H1 (cell line): ENCODE measurements around the gene SCFD1. TPM values are rescaled to one million over a fixed set of nuclear protein-coding genes. Genes with fewer than 3 reads are reported as not detected.

Experiments
- CTCF ChIA-PET: fragments of 300-600 bp; sonication (Branson Sonifier 250); formaldehyde crosslinking; loops from one replicate; lab custom pipeline; 2021; ENCODE audit not compliant: partially characterized antibody; lab: Charles Lee
- POLR2A ChIA-PET: fragments of 300-600 bp; sonication (Branson Sonifier 250); formaldehyde crosslinking; loops from one replicate; lab custom pipeline; 2021; ENCODE audit warnings: inconsistent platforms; ENCODE audit not compliant: partially characterized antibody; lab: Charles Lee
- DNase-seq, 2 experiments: peaks; one replicate each; pipeline versions ENCODE4 v3.0.0 to v3.0.0-alpha.2; 2010 to 2022; ENCODE audit warnings: low spot score in 2 of 2, low read depth in 1 of 2, mixed read lengths in 1 of 2
- FAIRE-seq: peaks from 2 replicates; lab custom pipeline; 2011; peaks lifted over from hg19 to GRCh38; lab: Jason Lieb, UNC
- H2AFZ ChIP-seq: 2 replicates; pipeline ENCODE4 v1.8.1; 2012; ENCODE audit warnings: low read length, inconsistent platforms
- H2AK5ac ChIP-seq: 2 replicates; pipeline ENCODE4 v1.6.1; 2013; ENCODE audit warnings: low read depth, low read length
- H2BK120ac ChIP-seq: replicated peaks from 2 replicates; pipeline ENCODE3; 2013; ENCODE audit warnings: low read depth, low read length, inconsistent platforms
- H2BK12ac ChIP-seq: 2 replicates; pipeline ENCODE4 v1.6.1; 2013; ENCODE audit warnings: low read depth, low read length
- H2BK15ac ChIP-seq: 2 replicates; pipeline ENCODE4 v1.6.1; 2013; ENCODE audit warnings: low read length
- H2BK20ac ChIP-seq: 2 replicates; pipeline ENCODE4 v1.6.1; 2013; ENCODE audit warnings: low read length
- H2BK5ac ChIP-seq: 2 replicates; pipeline ENCODE4 v1.6.1; 2013; ENCODE audit warnings: low read depth, low read length
- H3K14ac ChIP-seq: 2 replicates; pipeline ENCODE4 v1.6.1; 2013; ENCODE audit warnings: inconsistent platforms; ENCODE audit not compliant: insufficient read length
- H3K18ac ChIP-seq: 2 replicates; pipeline ENCODE4 v1.6.1; 2013; ENCODE audit warnings: low read length; ENCODE audit errors: extremely low read depth
- H3K23ac ChIP-seq: 2 replicates; pipeline ENCODE4 v1.6.1; 2013; ENCODE audit warnings: inconsistent platforms; ENCODE audit not compliant: insufficient read length
- H3K23me2 ChIP-seq: 2 replicates; pipeline ENCODE4 v1.6.1; 2013; ENCODE audit warnings: low read depth, low read length
- H3K27ac ChIP-seq: 2 replicates; pipeline ENCODE4 v1.6.1; 2011; ENCODE audit warnings: low read depth, low read length, inconsistent platforms
- H3K27me3 ChIP-seq, 4 experiments: replicated peaks in 1 of 4; 1 replicate in 1 of 4; 2 replicates in 3 of 4; pipeline versions ENCODE4 v1.6.1 to v1.8.1; 2011 to 2013; ENCODE audit warnings: low read length in 3 of 4, mild to moderate bottlenecking in 3 of 4, inconsistent platforms in 2 of 4, mixed read lengths in 2 of 4, moderate library complexity in 1 of 4; ENCODE audit not compliant: control insufficient read depth in 3 of 4, insufficient read depth in 3 of 4; ENCODE audit errors: extremely low read depth in 1 of 4
- H3K36me3 ChIP-seq, 4 experiments: 2 replicates each; pipeline versions ENCODE4 v1.6.1 to v1.8.1; 2011 to 2013; ENCODE audit warnings: mild to moderate bottlenecking in 4 of 4, low read length in 3 of 4, moderate library complexity in 2 of 4, control low read depth in 1 of 4, inconsistent platforms in 1 of 4; ENCODE audit not compliant: insufficient read depth in 4 of 4, control insufficient read depth in 2 of 4
- H3K4ac ChIP-seq: replicated peaks from 2 replicates; pipeline ENCODE3; 2013; ENCODE audit warnings: low read length, low read depth, mixed read lengths, inconsistent platforms; ENCODE audit not compliant: insufficient read length
- H3K4me1 ChIP-seq, 4 experiments: replicated peaks in 1 of 4; 1 replicate in 1 of 4; 2 replicates in 3 of 4; pipeline versions ENCODE4 v1.6.1 to v1.8.1; 2011 to 2013; ENCODE audit warnings: low read length in 3 of 4, inconsistent platforms in 2 of 4, mixed read lengths in 1 of 4; ENCODE audit not compliant: insufficient read depth in 4 of 4, control insufficient read depth in 3 of 4
- H3K4me2 ChIP-seq, 2 experiments: 2 replicates each; pipeline versions ENCODE4 v1.6.1 to v1.8.1; 2011 to 2013; ENCODE audit warnings: low read depth in 2 of 2, low read length in 2 of 2, control low read depth in 1 of 2, inconsistent platforms in 1 of 2, mild to moderate bottlenecking in 1 of 2; ENCODE audit not compliant: insufficient read depth in 1 of 2
- H3K4me3 ChIP-seq, 4 experiments: fragments of 200-600, 300-600 bp in 1 of 4; sonication (generic), shearing (Covaris generic), sonication (Bioruptor Twin) in 1 of 4; 2 replicates each; pipeline versions ENCODE4 v1.5.1 to v1.8.1; 2011 to 2016; ENCODE audit warnings: low read length in 4 of 4, low read depth in 3 of 4, control low read depth in 2 of 4, inconsistent platforms in 2 of 4, mild to moderate bottlenecking in 2 of 4, mixed read lengths in 1 of 4, moderate library complexity in 1 of 4; ENCODE audit not compliant: insufficient read depth in 2 of 4; ENCODE audit errors: extremely low read depth in 1 of 4
- H3K56ac ChIP-seq: replicated peaks from 2 replicates; pipeline ENCODE3; 2013; ENCODE audit warnings: low read depth, mild to moderate bottlenecking, mixed read lengths, low read length, inconsistent platforms; ENCODE audit not compliant: insufficient read length
- H3K79me1 ChIP-seq: 2 replicates; pipeline ENCODE4 v1.6.1; 2013; ENCODE audit warnings: low read depth, low read length, control low read depth
- H3K79me2 ChIP-seq, 2 experiments: 2 replicates each; pipeline versions ENCODE4 v1.6.1 to v1.8.1; 2012 to 2013; ENCODE audit warnings: low read length in 2 of 2, mild to moderate bottlenecking in 2 of 2, inconsistent platforms in 1 of 2; ENCODE audit not compliant: insufficient read depth in 2 of 2, control insufficient read depth in 1 of 2
- H3K9ac ChIP-seq, 4 experiments: replicated peaks in 1 of 4; 1 replicate in 1 of 4; 2 replicates in 3 of 4; pipeline versions ENCODE4 v1.6.1 to v1.8.1; 2011 to 2013; ENCODE audit warnings: low read depth in 3 of 4, low read length in 3 of 4, control low read depth in 2 of 4, mild to moderate bottlenecking in 2 of 4, moderate library complexity in 2 of 4, inconsistent platforms in 1 of 4; ENCODE audit errors: extremely low read depth in 1 of 4
- H3K9me3 ChIP-seq, 2 experiments: 2 replicates each; pipeline versions ENCODE4 v1.6.1 to v1.8.1; 2012 to 2013; ENCODE audit warnings: mild to moderate bottlenecking in 2 of 2, moderate library complexity in 2 of 2, control low read depth in 1 of 2, inconsistent platforms in 1 of 2, low read depth in 1 of 2, low read length in 1 of 2, mixed read lengths in 1 of 2; ENCODE audit not compliant: insufficient read depth in 2 of 2
- H4K20me1 ChIP-seq, 2 experiments: replicated peaks in 1 of 2; 2 replicates each; pipeline versions ENCODE3 to v1.8.1; 2011 to 2013; ENCODE audit warnings: inconsistent platforms in 2 of 2, low read length in 2 of 2, mild to moderate bottlenecking in 1 of 2; ENCODE audit not compliant: insufficient read depth in 2 of 2, control insufficient read depth in 1 of 2
- H4K5ac ChIP-seq: 2 replicates; pipeline ENCODE4 v1.6.1; 2013; ENCODE audit warnings: low read length, low read depth, mixed read lengths, inconsistent platforms; ENCODE audit not compliant: insufficient read length
- H4K8ac ChIP-seq: 2 replicates; pipeline ENCODE4 v1.8.0; 2013; ENCODE audit warnings: mild to moderate bottlenecking, moderate library complexity, low read length, inconsistent platforms; ENCODE audit not compliant: insufficient read depth; ENCODE audit errors: extremely low read depth
- H4K91ac ChIP-seq: replicated peaks from 2 replicates; pipeline ENCODE3; 2013; ENCODE audit warnings: low read length, mixed read lengths, inconsistent platforms; ENCODE audit not compliant: insufficient read length
- BRCA1 ChIP-seq: IDR thresholded peaks from 2 replicates; pipeline ENCODE4 v1.6.1; 2012; ENCODE audit warnings: low read depth, low read length, improper control_type of control experiment
- CREB1 ChIP-seq: IDR thresholded peaks from 2 replicates; pipeline ENCODE4 v1.6.1; 2012; ENCODE audit warnings: inconsistent platforms
- JUND ChIP-seq: IDR thresholded peaks from 2 replicates; pipeline ENCODE4 v1.6.1; 2011; ENCODE audit warnings: mild to moderate bottlenecking, improper control_type of control experiment, low read length
- KDM5A ChIP-seq: fragments of 200-600 bp; IDR thresholded peaks from 2 replicates; pipeline ENCODE4 v1.7.1; 2012; ENCODE audit warnings: mild to moderate bottlenecking, low read length, inconsistent platforms, mixed read lengths
- NANOG ChIP-seq: IDR thresholded peaks from 2 replicates; pipeline ENCODE4 v1.6.1; 2011; ENCODE audit warnings: low read length, low read depth, mild to moderate bottlenecking, inconsistent platforms; ENCODE audit not compliant: insufficient read depth, poor library complexity, severe bottlenecking
- POU5F1 ChIP-seq: IDR thresholded peaks from 2 replicates; pipeline ENCODE4 v1.6.1; 2011; ENCODE audit warnings: low read depth, mild to moderate bottlenecking, low read length, moderate library complexity
- RBBP5 ChIP-seq: IDR thresholded peaks from 2 replicates; pipeline ENCODE4 v1.7.1; 2012; ENCODE audit warnings: low read depth, mild to moderate bottlenecking, inconsistent platforms, low read length, moderate library complexity, borderline replicate concordance
- SUZ12 ChIP-seq: fragments of 200-600 bp; sonication (generic); IDR thresholded peaks from 2 replicates; pipeline ENCODE4 v1.6.1; 2012; ENCODE audit warnings: mild to moderate bottlenecking, inconsistent platforms, low read length, moderate library complexity, mixed read lengths
- YY1 ChIP-seq: IDR thresholded peaks from 2 replicates; pipeline ENCODE4 v1.6.1; 2011; ENCODE audit warnings: low read depth, mild to moderate bottlenecking, low read length
- polyA plus RNA-seq, 7 experiments: library from polyadenylated mRNA; depleted of rRNA in 3 of 7; stranded (reverse) in 5 of 7; unstranded in 2 of 7; fragments of >200 nt in 5 of 7; fragments of 200-250 nt in 2 of 7; gene quantifications; 1 replicate in 5 of 7; 2 replicates in 1 of 7; 4 replicates in 1 of 7; pipeline versions ENCODE4 v1.2.1 to v1.2.3, GENCODE V29; 2011 to 2013; ENCODE audit warnings: missing spikeins in 2 of 7, mixed read lengths in 2 of 7
- total RNA-seq: library from RNA; stranded (reverse); fragmentation: NEBNext Ultra II Directional; extraction: Animal tissue kit (Norgen Biotek cat#: 25700); gene quantifications from 2 replicates; pipeline ENCODE4 v1.2.1, GENCODE V29; 2021
- TF ChIP-seq, protein P1 (sequence below): IDR thresholded peaks from 2 replicates; pipeline ENCODE4 v1.6.1; 2011; ENCODE audit warnings: low read length, improper control_type of control experiment
- TF ChIP-seq, protein P2 (sequence below): IDR thresholded peaks from 2 replicates; pipeline ENCODE4 v1.6.1; 2012; ENCODE audit warnings: inconsistent platforms
- TF ChIP-seq, protein P3 (sequence below): IDR thresholded peaks from 2 replicates; pipeline ENCODE4 v1.6.1; 2012; ENCODE audit warnings: low read length, inconsistent platforms

The SCFD1 gene
- total and polyA plus RNA-seq, 2 of the 8 experiments (the other 6 are each of a cell fraction or from before 2014, with no cell fraction given): 32.8 to 64.5 TPM

DNA sequence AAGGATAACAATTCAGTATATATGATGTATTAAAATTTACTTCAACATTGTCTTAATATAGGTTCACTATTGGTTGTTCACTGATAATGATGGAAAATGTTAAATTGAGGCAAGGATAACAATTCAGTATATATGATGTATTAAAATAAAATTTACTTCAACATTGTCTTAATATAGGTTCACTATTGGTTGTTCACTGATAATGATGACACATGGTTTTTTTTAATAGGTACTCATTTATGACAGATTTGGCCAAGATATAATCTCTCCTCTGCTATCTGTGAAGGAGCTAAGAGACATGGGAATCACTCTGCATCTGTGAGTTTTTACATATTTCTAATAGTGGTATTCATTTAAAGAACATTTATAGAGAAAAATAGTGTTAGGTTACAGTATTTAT, 8.1 kb downstream of the SCFD1 start:
- Histone ChIP-seq H3K18ac (no peak overlapping the region), H3K79me1 (no peaks in the 10 kb centered on the region), H3K9me3 (no peaks in the 10 kb centered on the region), H4K5ac (no peak overlapping the region), H3K56ac (no peak overlapping the region), H3K23me2 (no peaks in the 10 kb centered on the region), H3K36me3 (peaks cover 0 to 34% (median 10%) of the 10 kb centered on the region in 4 experiments; a peak in 5 of 8 replicates), H2BK12ac (no peak overlapping the region), H3K4me2 (no peak overlapping the region), H2BK120ac (no peak overlapping the region), H2BK5ac (no peak overlapping the region), H2AK5ac (no peak overlapping the region), H3K9ac (no peak overlapping the region), H3K4me1 (peaks cover 0 to 2% (median 0%) of the 10 kb centered on the region in 4 experiments; a peak in 1 of 7 replicates), H2BK15ac (no peak overlapping the region), H3K4ac (no peak overlapping the region), H3K23ac (no peak overlapping the region), H3K79me2 (peaks cover 2 to 55% of the 10 kb centered on the region in 2 experiments; a peak in 2 of 4 replicates), H2AFZ (no peak overlapping the region), H3K27ac (no peak overlapping the region), H3K27me3 (peaks cover 0 to 2% (median 0%) of the 10 kb centered on the region in 4 experiments; a peak in 1 of 7 replicates), H4K8ac (no peak overlapping the region), H3K4me3 (no peak overlapping the region), H3K14ac (no peak overlapping the region), H4K20me1 (peaks cover 5 to 7% of the 10 kb centered on the region in 2 experiments), H4K91ac (no peak overlapping the region), H2BK20ac (no peak overlapping the region)
- FAIRE-seq (no peak), DNase-seq (no peak)
- ChIA-PET CTCF (no interaction called here), POLR2A (interaction anchor here (2.3 kb wide), 1 partner anchor 8 kb away, joined by 8 read pairs; the partner anchor contains the start of gene SCFD1)
- TF ChIP-seq YY1 (no peak), NANOG (no peak), SUZ12 (no peak), KDM5A (no peak), CREB1 (no peak), JUND (no peak), RBBP5 (no peak), BRCA1 (no peak), POU5F1 (no peak)
- TF ChIP-seq, protein P1, sequence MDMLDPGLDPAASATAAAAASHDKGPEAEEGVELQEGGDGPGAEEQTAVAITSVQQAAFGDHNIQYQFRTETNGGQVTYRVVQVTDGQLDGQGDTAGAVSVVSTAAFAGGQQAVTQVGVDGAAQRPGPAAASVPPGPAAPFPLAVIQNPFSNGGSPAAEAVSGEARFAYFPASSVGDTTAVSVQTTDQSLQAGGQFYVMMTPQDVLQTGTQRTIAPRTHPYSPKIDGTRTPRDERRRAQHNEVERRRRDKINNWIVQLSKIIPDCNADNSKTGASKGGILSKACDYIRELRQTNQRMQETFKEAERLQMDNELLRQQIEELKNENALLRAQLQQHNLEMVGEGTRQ: no peak
- TF ChIP-seq, protein P2, sequence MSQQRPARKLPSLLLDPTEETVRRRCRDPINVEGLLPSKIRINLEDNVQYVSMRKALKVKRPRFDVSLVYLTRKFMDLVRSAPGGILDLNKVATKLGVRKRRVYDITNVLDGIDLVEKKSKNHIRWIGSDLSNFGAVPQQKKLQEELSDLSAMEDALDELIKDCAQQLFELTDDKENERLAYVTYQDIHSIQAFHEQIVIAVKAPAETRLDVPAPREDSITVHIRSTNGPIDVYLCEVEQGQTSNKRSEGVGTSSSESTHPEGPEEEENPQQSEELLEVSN: no peak
- TF ChIP-seq, protein P3, sequence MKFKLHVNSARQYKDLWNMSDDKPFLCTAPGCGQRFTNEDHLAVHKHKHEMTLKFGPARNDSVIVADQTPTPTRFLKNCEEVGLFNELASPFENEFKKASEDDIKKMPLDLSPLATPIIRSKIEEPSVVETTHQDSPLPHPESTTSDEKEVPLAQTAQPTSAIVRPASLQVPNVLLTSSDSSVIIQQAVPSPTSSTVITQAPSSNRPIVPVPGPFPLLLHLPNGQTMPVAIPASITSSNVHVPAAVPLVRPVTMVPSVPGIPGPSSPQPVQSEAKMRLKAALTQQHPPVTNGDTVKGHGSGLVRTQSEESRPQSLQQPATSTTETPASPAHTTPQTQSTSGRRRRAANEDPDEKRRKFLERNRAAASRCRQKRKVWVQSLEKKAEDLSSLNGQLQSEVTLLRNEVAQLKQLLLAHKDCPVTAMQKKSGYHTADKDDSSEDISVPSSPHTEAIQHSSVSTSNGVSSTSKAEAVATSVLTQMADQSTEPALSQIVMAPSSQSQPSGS: no peak
